Left lung (tissue), 10 donors: ENCODE measurements around the gene TSPAN9. TPM values are rescaled to one million over a fixed set of nuclear protein-coding genes. Genes with fewer than 3 reads are reported as not detected.
A peak's percentile ranks its signal among the peaks of the same experiment; 100 is the strongest.
"Not testable (repeated sequence)": the region's sequence is repeated elsewhere in the genome, so short reads cannot be mapped to it uniquely, and the experiment has no call there.

Source experiments
- ATAC-seq: fragments of 200-7000 bp; cut with Tn5 transposase; one replicate; pipeline ENCODE4 v1.9.1; 2020; ENCODE audit warnings: moderate library complexity
- DNase-seq, 4 donors: peaks; one replicate each; pipeline ENCODE4 v3.0.0-alpha.2; 2013 to 2020
- H3K27ac ChIP-seq, 2 donors: fragments of 200-600 bp; sonication (generic) in 1 of 2; one replicate each; pipeline versions ENCODE4 v1.5.0 to v1.8.0; 2020 to 2021
- H3K27me3 ChIP-seq, 2 donors: fragments of 200-600 bp; sonication (generic) in 1 of 2; one replicate each; pipeline versions ENCODE4 v1.5.0 to v1.8.0; 2020 to 2021
- H3K36me3 ChIP-seq, 2 donors: fragments of 200-600 bp; sonication (generic) in 1 of 2; one replicate each; pipeline versions ENCODE4 v1.5.0 to v1.8.0; 2020 to 2021
- H3K4me1 ChIP-seq, 2 donors: fragments of 200-600 bp; one replicate each; pipeline ENCODE4 v1.8.0; 2021
- H3K4me3 ChIP-seq, 2 donors: fragments of 200-600 bp; sonication (generic) in 1 of 2; one replicate each; pipeline versions ENCODE4 v1.5.0 to v1.8.0; 2020 to 2021; ENCODE audit warnings: mild to moderate bottlenecking in 1 of 2
- H3K9me3 ChIP-seq, 2 donors: fragments of 200-600 bp; sonication (generic) in 1 of 2; one replicate each; pipeline versions ENCODE4 v1.5.0 to v1.8.0; 2020 to 2021
- intact Hi-C, 2 donors: fragments of 100-400 bp; cut with DNase I; formaldehyde crosslinking; loops; one replicate each; pipeline versions ENCODE4 v1.11.2 to v1.14.2; 2022
- polyA plus RNA-seq, 6 donors: library from polyadenylated mRNA; unstranded; fragments of 120-200 nt; gene quantifications; one replicate each; pipeline ENCODE4 v1.2.1, GENCODE V29; 2013; ENCODE audit not compliant: insufficient read length in 6 of 6
- total RNA-seq, 2 donors: library from RNA; stranded (reverse); fragmentation: NEBNext Ultra II Directional; extraction: Animal tissue kit (Norgen Biotek cat#: 25700); gene quantifications; one replicate each; pipeline ENCODE4 v1.2.1, GENCODE V29; 2021
- TF ChIP-seq, protein P1 (sequence below), 2 donors: fragments of 200-600 bp; sonication (generic) in 1 of 2; IDR thresholded peaks; one replicate each; pipeline versions ENCODE4 v1.5.0 to v1.8.0; 2021; ENCODE audit warnings: antibody characterized with exemption in 2 of 2
- donor health status: DM: no; HTN: yes; CAD: no.
- donor health status: DM: no; HTN: no; CAD: no.

The TSPAN9 gene
- total and polyA plus RNA-seq, 8 donors, result 35.6 to 98.6 (median 81.3) TPM

DNA sequence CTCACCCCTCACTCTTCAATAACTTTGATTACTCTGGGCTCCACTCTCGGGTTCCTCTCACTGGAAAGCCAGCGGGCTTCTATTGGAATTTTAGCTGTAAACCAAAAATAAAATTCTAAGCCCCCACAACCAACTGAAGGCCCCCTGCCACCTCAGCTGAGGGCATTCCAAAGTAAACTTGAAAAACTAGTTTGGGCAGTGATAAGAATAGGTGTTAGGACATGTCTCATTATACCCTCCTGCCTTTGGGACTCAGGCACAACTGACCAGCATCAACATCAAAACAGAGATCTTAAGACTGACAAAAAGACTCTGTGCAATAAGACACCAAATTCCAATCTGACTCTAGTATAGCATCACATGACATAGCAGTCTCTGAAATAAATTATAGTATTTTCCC lies 11.9 kb upstream of the TSPAN9 start:
- Histone ChIP-seq H3K27me3 (no peaks in the 10 kb centered on the region), H3K9me3 (no peaks in the 10 kb centered on the region), H3K27ac (no peak overlapping the region), H3K4me3 (no peak overlapping the region), H3K4me1 (no peaks in the 10 kb centered on the region), H3K36me3 (no peaks in the 10 kb centered on the region)
- no peak for ATAC-seq
- intact Hi-C loops, result no loop called here
- TF ChIP-seq, protein P1, sequence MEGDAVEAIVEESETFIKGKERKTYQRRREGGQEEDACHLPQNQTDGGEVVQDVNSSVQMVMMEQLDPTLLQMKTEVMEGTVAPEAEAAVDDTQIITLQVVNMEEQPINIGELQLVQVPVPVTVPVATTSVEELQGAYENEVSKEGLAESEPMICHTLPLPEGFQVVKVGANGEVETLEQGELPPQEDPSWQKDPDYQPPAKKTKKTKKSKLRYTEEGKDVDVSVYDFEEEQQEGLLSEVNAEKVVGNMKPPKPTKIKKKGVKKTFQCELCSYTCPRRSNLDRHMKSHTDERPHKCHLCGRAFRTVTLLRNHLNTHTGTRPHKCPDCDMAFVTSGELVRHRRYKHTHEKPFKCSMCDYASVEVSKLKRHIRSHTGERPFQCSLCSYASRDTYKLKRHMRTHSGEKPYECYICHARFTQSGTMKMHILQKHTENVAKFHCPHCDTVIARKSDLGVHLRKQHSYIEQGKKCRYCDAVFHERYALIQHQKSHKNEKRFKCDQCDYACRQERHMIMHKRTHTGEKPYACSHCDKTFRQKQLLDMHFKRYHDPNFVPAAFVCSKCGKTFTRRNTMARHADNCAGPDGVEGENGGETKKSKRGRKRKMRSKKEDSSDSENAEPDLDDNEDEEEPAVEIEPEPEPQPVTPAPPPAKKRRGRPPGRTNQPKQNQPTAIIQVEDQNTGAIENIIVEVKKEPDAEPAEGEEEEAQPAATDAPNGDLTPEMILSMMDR (IDR thresholded peaks at IDR 0.05), result no peak
- DNase-seq, result no peak

DNA sequence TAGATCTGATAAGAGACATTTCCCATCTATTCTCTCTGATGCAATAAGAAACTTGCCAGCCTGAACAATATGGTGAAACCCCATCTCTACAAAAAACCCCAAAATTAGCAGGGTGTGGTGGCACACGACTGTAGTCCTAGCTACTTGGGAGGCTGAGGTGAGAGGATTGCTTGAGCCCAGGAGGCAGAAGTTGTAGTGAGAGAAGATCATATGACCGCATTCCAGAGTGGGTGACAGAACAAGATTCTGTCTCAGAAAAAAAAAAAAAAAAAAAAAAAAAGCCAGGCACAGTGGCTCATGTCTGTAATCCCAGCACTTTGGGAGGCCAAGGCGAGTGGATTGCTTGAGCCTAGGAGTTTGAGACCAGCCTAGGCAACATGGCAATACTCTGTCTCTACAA lies 11.3 kb upstream of the TSPAN9 start:
- H3K4me1 ChIP-seq, H3K27ac ChIP-seq, DNase-seq, H3K36me3 ChIP-seq, ATAC-seq, H3K9me3 ChIP-seq, intact Hi-C loops, H3K4me3 ChIP-seq, H3K27me3 ChIP-seq: not testable (repeated sequence)

DNA sequence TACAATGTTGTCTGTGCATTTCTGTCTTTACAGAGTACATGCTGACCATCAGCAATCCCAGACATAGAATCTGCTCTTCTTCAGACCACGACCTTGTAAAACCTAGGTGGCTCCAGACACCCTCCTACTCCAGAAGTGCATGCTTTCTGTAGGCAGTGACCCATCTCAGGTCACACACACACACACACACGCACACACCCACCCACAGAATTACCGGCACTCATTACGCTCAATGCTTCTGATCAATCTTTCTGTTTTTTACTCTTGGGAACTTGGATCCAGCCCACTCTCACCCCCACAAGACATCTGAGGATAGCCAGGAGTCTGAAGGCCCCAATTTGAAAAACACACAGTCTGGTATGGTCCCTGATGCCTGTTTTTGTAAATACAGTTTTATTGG lies 7.5 kb upstream of the TSPAN9 start:
- intact Hi-C loops, result loop anchor here in 1 of 2 donors (5.0 kb wide), 1 partner anchor 208 kb away; no protein-coding TSS in a partner anchor

DNA sequence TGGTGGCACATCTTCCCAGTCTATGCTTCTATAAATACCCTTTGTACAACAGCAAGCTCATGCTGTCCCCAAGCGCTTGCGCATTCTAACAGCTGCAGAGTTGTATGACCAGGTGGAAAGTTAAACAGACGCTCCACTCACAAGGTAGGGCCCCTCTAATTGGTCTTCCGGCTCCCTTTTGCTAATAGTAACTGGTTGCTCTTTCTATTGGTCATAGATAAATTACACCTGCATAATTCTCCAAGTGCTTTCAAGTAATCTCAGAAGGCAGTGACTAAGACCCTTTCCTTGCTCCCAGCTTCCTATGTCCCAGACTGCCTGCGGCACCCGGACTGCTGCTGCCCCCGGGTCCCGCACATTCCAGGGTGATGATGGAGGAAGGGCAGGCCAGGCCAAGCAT lies 6.1 kb upstream of the TSPAN9 start:
- TF ChIP-seq, protein P1 (IDR thresholded peaks at IDR 0.05), result no peak
- no peak for ATAC-seq

More for the DNA sequence above, 7.5 kb upstream of the TSPAN9 start:
- H3K27ac ChIP-seq, result no peak overlapping the region
- H3K27me3 ChIP-seq, result peaks cover 0 to 7% of the 10 kb centered on the region in 2 donors
- H3K36me3 ChIP-seq, result no peaks in the 10 kb centered on the region
- DNase-seq (no peak), ATAC-seq (no peak)
- H3K9me3 ChIP-seq, result no peaks in the 10 kb centered on the region
- TF ChIP-seq, protein P1 (IDR thresholded peaks at IDR 0.05), result no peak
- H3K4me1 ChIP-seq, result peaks cover 0 to 13% of the 10 kb centered on the region in 2 donors
- no peak overlapping the region for H3K4me3 ChIP-seq

DNA sequence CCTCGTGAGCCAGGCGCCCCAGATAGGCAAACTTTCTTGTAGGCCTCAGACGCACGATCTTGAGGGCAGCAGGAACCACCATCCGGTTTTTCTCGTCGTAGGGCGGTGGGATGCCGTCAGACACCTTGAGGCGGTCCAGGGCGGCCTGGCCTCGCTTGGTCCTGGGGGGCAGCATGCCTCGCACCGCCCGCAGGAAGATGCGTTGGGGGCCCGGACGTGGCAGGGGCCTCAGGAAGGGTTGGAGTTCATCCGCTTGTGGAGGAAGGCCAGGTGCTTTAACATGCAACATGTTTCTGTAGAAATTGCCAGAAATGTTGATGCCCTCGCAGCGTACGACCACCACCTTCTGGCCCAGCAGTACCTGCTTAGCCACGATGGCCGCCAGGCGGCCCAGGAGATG lies 5.5 kb upstream of the TSPAN9 start:
- peaks cover 0 to 20% of the 10 kb centered on the region in 2 donors for H3K4me1 ChIP-seq
- DNase-seq (no peak), ATAC-seq (no peak)
- intact Hi-C loops, result loop anchor here in 1 of 2 donors (5.0 kb wide), 1 partner anchor 206 kb away; no protein-coding TSS in a partner anchor
- no peaks in the 10 kb centered on the region for H3K36me3 ChIP-seq
- no peak overlapping the region for H3K4me3 ChIP-seq
- peaks cover 0 to 19% of the 10 kb centered on the region in 2 donors for H3K27me3 ChIP-seq
- no peak overlapping the region for H3K27ac ChIP-seq
- TF ChIP-seq, protein P1 (IDR thresholded peaks at IDR 0.05), result no peak
- no peaks in the 10 kb centered on the region for H3K9me3 ChIP-seq

More for the DNA sequence above, 6.1 kb upstream of the TSPAN9 start:
- Histone ChIP-seq H3K4me3 (no peak overlapping the region), H3K27me3 (peaks cover 0 to 13% of the 10 kb centered on the region in 2 donors), H3K4me1 (peaks cover 0 to 14% of the 10 kb centered on the region in 2 donors), H3K27ac (no peak overlapping the region), H3K9me3 (no peaks in the 10 kb centered on the region), H3K36me3 (no peaks in the 10 kb centered on the region)
- intact Hi-C loops, result loop anchor here in 1 of 2 donors (5.0 kb wide), 1 partner anchor 206 kb away; no protein-coding TSS in a partner anchor
- DNase-seq, result peak in 1 of 4 donors; percentile 71
